ENCODE data around the gene NKD2. TPM values are rescaled to one million over a fixed set of nuclear protein-coding genes. Genes with fewer than 3 reads are reported as not detected.
"Not testable (repeated sequence)": the region's sequence is repeated elsewhere in the genome, so short reads cannot be mapped to it uniquely, and the experiment has no call there.

NKD2 gene
- total and polyA plus RNA-seq, 9 of the 15 experiments (the other 6 are each of a cell fraction or from before 2014, with no cell fraction given): 0.09 to 0.64 (median 0.27) TPM; not detected in 5

DNA sequence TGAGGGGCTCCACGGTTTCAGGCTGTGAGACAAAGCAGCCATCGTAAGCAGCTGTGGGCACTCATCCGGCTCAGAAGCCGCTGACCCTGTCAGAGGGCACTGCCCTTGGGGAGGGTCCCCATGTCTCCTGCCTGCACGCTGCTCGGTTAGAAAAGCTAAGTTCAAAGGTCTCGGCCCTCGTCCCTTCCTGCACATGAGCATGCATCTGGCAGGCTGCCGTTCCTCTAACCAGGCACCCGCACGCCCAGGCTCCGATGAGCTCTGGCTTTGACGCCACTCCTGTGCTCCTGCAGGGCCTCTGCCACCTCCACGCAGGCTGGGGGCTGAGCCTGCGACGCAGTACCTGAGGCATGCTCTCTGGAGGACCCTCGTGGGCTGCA is 51.3 kb downstream of the NKD2 start (continued):
- TF ChIP-seq CTBP1 (IDR thresholded peaks at IDR 0.05; ENCODE audit: borderline replicate concordance) (no peak), ZNF184 (CRISPR knock-in tag; IDR thresholded peaks at IDR 0.05) (no peak), U2AF2 (optimal IDR thresholded peaks at IDR 0.05; ENCODE audit: low read depth, low read length) (no peak), ELF4 (CRISPR knock-in tag; IDR thresholded peaks at IDR 0.05) (no peak), ZNF121 (CRISPR knock-in tag; conservative IDR thresholded peaks at IDR 0.05) (no peak)

- Histone ChIP-seq H2AFZ (ENCODE audit: low read depth, low read length) (no peak overlapping the region), H3K9ac (ENCODE audit: insufficient read depth in 1 of 2, low read depth in 2 of 2, low read length in 2 of 2) (no peak overlapping the region), H3K36me3 (ENCODE audit: control insufficient read depth, insufficient read depth, low read length) (no peaks in the 10 kb centered on the region), H3K4me3 (no peak overlapping the region), H4K20me1 (replicated peaks; ENCODE audit: control insufficient read depth, insufficient read depth, low read length) (peaks cover 19% of the 10 kb centered on the region), H3K9me1 (ENCODE audit: control insufficient read depth, insufficient read depth, low read length) (no peaks in the 10 kb centered on the region), H3K27ac (ENCODE audit: extremely low read depth, low read depth, low read length) (no peak overlapping the region), H3K9me3 (replicated peaks; ENCODE audit: control insufficient read depth, insufficient read depth, low read depth, low read length) (no peaks in the 10 kb centered on the region), H3K4me1 (replicated peaks in 1 of 2; ENCODE audit: control insufficient read depth in 2 of 2, insufficient read depth in 2 of 2, low read length in 2 of 2) (peaks cover 0 to 61% of the 10 kb centered on the region in 2 experiments; a peak in 1 of 5 replicates), H3K27me3 (ENCODE audit: control insufficient read depth in 2 of 2, insufficient read depth in 2 of 2, low read length in 2 of 2) (peaks cover 0 to 50% of the 10 kb centered on the region in 2 experiments; a peak in 4 of 5 replicates), H3K79me2 (ENCODE audit: control insufficient read depth, insufficient read depth, low read length) (no peaks in the 10 kb centered on the region), H3K4me2 (ENCODE audit: insufficient read depth, low read length) (no peak overlapping the region)
- 0 out of 2 replicates have a peak, but pooled peaks have one; percentile 39 for TF ChIP-seq ZNF282 (CRISPR knock-in tag; IDR thresholded peaks at IDR 0.05)
- TF ChIP-seq SAFB2 (IDR thresholded peaks at IDR 0.05; ENCODE audit: borderline replicate concordance, low read depth, low read length, severe bottlenecking): no peak
- ChIA-PET POLR2A (interaction anchor here (0.7 kb wide), 1 partner anchor 78 kb away, joined by 4 read pairs; no protein-coding TSS in a partner anchor), CTCF (ENCODE audit: low intra/inter-chr PET ratio) (no interaction called here)
- DNase-seq (ENCODE audit: extremely low read depth in 1 of 4, low spot score in 3 of 4) (no peak), ATAC-seq (no peak), FAIRE-seq (no peak)
- intact Hi-C loops (cut with micrococcal nuclease) (no loop called here), in situ Hi-C loops (cut with MboI) (no loop called here)
- BruUV-seq (replicated peaks): no TSS peak
- 43% methylated on average over 20 of the region's 24 CpGs for WGBS (ENCODE audit: insufficient coverage, low coverage, missing lambda C conversion rate)
These were observed 52.0 kb downstream of the NKD2 start for GRCh38 chr5:1060535-1060981.

DNA sequence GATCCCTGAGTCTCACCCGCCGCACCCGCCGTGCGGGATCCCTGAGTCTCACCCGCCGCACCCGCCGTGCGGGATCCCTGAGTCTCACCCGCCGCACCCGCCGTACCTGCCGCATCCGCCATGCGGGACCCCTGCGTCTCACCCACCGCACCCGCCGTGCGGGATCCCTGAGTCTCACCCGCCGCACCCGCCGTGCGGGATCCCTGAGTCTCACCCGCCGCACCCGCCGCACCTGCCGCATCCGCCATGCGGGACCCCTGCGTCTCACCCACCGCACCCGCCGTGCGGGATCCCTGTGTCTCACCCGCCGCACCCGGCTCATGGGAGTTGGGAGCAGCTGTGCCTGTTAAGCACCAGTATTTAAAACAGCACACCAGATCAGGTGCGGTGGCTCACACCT is 52.7 kb downstream of the NKD2 start:
- H3K36me3 ChIP-seq (ENCODE audit: control insufficient read depth, insufficient read depth, low read length); intact Hi-C loops (cut with micrococcal nuclease); H2AFZ ChIP-seq (ENCODE audit: low read depth, low read length); CTCF ChIA-PET (ENCODE audit: low intra/inter-chr PET ratio); DNase-seq (ENCODE audit: extremely low read depth in 1 of 4, low spot score in 3 of 4); H3K27ac ChIP-seq (ENCODE audit: extremely low read depth, low read depth, low read length); H3K9ac ChIP-seq (ENCODE audit: insufficient read depth in 1 of 2, low read depth in 2 of 2, low read length in 2 of 2); H3K4me2 ChIP-seq (ENCODE audit: insufficient read depth, low read length); BruUV-seq (replicated peaks); in situ Hi-C loops (cut with MboI); H3K9me3 ChIP-seq (replicated peaks; ENCODE audit: control insufficient read depth, insufficient read depth, low read depth, low read length); POLR2A ChIA-PET; ATAC-seq; H3K4me3 ChIP-seq; H3K9me1 ChIP-seq (ENCODE audit: control insufficient read depth, insufficient read depth, low read length); H3K79me2 ChIP-seq (ENCODE audit: control insufficient read depth, insufficient read depth, low read length); FAIRE-seq: not testable (repeated sequence)
- peaks cover 0 to 56% of the 10 kb centered on the region in 2 experiments; a peak in 1 of 5 replicates for H3K4me1 ChIP-seq (replicated peaks in 1 of 2; ENCODE audit: control insufficient read depth in 2 of 2, insufficient read depth in 2 of 2, low read length in 2 of 2)
- peaks cover 0 to 50% of the 10 kb centered on the region in 2 experiments; a peak in 3 of 5 replicates for H3K27me3 ChIP-seq (ENCODE audit: control insufficient read depth in 2 of 2, insufficient read depth in 2 of 2, low read length in 2 of 2)
- 80% methylated on average over 2 of the region's 43 CpGs for WGBS (ENCODE audit: insufficient coverage, low coverage, missing lambda C conversion rate)
- H4K20me1 ChIP-seq (replicated peaks; ENCODE audit: control insufficient read depth, insufficient read depth, low read length): peaks cover 20% of the 10 kb centered on the region

Data from K562 (cell line).